Measurements from ENCODE around the gene C10orf62. TPM values are rescaled to one million over a fixed set of nuclear protein-coding genes. Genes with fewer than 3 reads are reported as not detected.

C10orf62 gene
- total and polyA plus RNA-seq, 9 of the 15 experiments (the other 6 are each of a cell fraction or from before 2014, with no cell fraction given) = not detected

- WGBS (ENCODE audit: insufficient coverage, low coverage, missing lambda C conversion rate) = 48% methylated on average over 6 of the region's 6 CpGs
- Histone ChIP-seq H2AFZ (ENCODE audit: low read depth, low read length) (no peak overlapping the region), H3K79me2 (ENCODE audit: control insufficient read depth, insufficient read depth, low read length) (no peaks in the 10 kb centered on the region), H3K27ac (ENCODE audit: extremely low read depth, low read depth, low read length) (no peak overlapping the region), H3K4me3 (no peak overlapping the region), H3K27me3 (ENCODE audit: control insufficient read depth in 2 of 2, insufficient read depth in 2 of 2, low read length in 2 of 2) (no peaks in the 10 kb centered on the region), H3K9me3 (replicated peaks; ENCODE audit: control insufficient read depth, insufficient read depth, low read depth, low read length) (no peaks in the 10 kb centered on the region), H3K9me1 (ENCODE audit: control insufficient read depth, insufficient read depth, low read length) (no peaks in the 10 kb centered on the region), H3K9ac (ENCODE audit: insufficient read depth in 1 of 2, low read depth in 2 of 2, low read length in 2 of 2) (no peak overlapping the region), H3K4me1 (replicated peaks in 1 of 2; ENCODE audit: control insufficient read depth in 2 of 2, insufficient read depth in 2 of 2, low read length in 2 of 2) (peaks cover 2 to 15% of the 10 kb centered on the region in 2 experiments; a peak in 4 of 5 replicates), H3K36me3 (ENCODE audit: control insufficient read depth, insufficient read depth, low read length) (no peaks in the 10 kb centered on the region), H4K20me1 (replicated peaks; ENCODE audit: control insufficient read depth, insufficient read depth, low read length) (no peaks in the 10 kb centered on the region), H3K4me2 (ENCODE audit: insufficient read depth, low read length) (no peak overlapping the region)
- intact Hi-C loops (cut with micrococcal nuclease) = loop anchor here (10.0 kb wide), 1 partner anchor 110 kb away; the partner anchor contains the start of gene AVPI1
- FAIRE-seq = no peak
- peak; percentile 66; the same call in 1 of the 2 replicates for TF ChIP-seq ZNF24 (IDR thresholded peaks at IDR 0.05)
- TF ChIP-seq ZNF407 (IDR thresholded peaks at IDR 0.05; ENCODE audit: low read depth) = no peak
- TF ChIP-seq HDAC3 (IDR thresholded peaks at IDR 0.05; ENCODE audit: borderline replicate concordance, partially characterized antibody) = no peak
- no peak for TF ChIP-seq MYBL2 (IDR thresholded peaks at IDR 0.05; ENCODE audit: low read depth)
- no peak for TF ChIP-seq MYBL2 (CRISPR knock-in tag; IDR thresholded peaks at IDR 0.05; ENCODE audit: borderline replicate concordance)
- TF ChIP-seq ZMIZ1 (IDR thresholded peaks at IDR 0.05; ENCODE audit: low read depth in 2 of 2, low read length in 2 of 2) = no peak
- no peak for TF ChIP-seq KDM5B (IDR thresholded peaks at IDR 0.05; ENCODE audit: insufficient replicate concordance, low read depth, low read length)
- peak; percentile 71 for TF ChIP-seq ZKSCAN1 (IDR thresholded peaks at IDR 0.05; ENCODE audit: low read depth, low read length)
- no peak for TF ChIP-seq KLF16 (IDR thresholded peaks at IDR 0.05)
- BruUV-seq (replicated peaks) = no TSS peak
- ChIA-PET POLR2A (interaction anchor here (0.6 to 1.2 kb wide), 2 partner anchors 11 to 156 kb away, joined by 3 read pairs; no protein-coding TSS in a partner anchor), CTCF (ENCODE audit: low intra/inter-chr PET ratio) (no interaction called here)
- DNase-seq (ENCODE audit: extremely low read depth in 1 of 4, low spot score in 3 of 4) = no peak
- ATAC-seq = no peak
- in situ Hi-C loops (cut with MboI) = no loop called here
Measured at GRCh38 chr10:97575127-97575668, 14.3 kb upstream of the C10orf62 start.

Measured in K562 (cell line).